ENCODE data around the gene TAS2R13.

Gene TAS2R13

DNA sequence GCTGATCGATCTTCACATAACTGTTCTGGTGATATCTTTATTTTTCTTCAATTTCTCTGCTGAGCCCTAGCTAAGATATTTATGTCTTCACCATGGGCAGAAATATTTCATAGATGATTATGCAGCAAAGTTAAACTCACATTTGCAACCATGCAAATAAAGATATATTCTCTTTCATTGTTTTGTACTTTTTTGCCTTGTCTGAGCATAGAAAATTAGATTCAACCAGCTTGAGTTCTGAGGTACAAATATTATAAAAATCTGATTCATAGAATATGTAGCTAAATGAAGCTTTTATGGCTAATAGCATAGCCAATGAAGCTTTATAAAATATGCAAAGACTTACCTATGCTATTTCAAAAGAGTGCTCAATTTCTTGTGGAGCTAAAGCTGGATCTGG, at the start of gene TAS2R13:
Gene TAS2R13 (minus strand): TSS at position 101 of the 400 bp plus-strand sequence. CDS start 264 bp downstream, outside the sequence.
- DNase-seq: no peak

- no peak for DNase-seq
Measured at GRCh38 chr12:10957741-10958140, 48.4 kb upstream of the TAS2R13 start.

DNA sequence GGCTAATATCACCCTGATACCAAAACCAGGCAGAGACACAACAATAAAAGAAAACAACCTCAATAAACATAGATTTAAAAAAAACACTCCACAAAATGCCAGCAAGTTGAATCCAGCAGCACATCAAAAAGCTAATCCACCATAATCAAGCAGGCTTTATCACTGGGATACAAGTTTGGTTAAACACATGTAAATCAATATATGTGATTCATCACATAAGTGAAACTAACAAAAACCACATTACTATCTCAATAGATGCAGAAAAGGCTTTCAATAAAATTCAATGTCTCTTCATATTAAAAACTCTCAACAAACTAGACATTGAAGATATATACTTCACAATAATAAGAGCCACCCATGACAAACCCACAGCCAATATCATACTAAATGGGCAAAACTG, 46.7 kb upstream of the TAS2R13 start:
- DNase-seq: no peak

DNA sequence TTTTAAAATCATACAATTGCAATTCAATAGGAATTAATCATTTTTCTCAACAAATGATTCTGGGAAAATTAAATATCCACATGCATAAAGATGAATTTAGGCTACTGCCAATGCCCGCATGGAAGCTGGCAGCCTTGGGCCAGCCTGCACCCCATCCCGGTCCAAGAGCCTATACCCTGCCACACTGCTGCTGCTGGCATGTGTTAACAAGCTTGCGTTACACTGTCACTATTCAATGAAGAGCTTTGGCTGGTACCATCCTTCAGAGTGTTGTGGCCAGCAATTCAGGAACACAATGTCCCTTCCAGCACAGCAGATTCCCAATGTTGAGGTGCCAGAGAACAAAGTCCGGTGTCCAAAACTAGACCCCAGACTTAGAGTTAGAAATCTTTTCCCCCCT, 43.3 kb upstream of the TAS2R13 start:
- no peak for DNase-seq

DNA sequence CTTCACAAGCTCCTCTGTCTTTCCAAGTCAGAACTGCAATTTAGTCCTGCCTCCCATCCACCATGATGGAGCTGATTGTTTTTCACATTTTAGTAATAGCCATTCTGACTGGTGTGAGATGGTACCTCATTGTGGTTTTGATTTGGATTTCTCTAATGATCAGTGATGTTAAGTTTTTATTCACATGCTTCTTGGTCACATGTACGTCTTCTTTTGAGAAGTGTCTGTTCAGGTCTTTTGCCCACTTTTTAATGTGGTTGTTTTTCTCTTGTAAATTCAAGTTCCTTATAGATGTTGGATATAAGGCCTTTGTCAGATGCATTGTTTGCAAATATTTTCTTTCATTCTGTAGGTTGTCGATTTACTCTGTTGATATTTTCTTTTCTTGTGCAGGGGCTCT, 33.8 kb upstream of the TAS2R13 start:
- DNase-seq: no peak

GRCh38 chr12:10941916-10942607, 32.7 kb upstream of the TAS2R13 start:
- peak; percentile 1 for DNase-seq

DNA sequence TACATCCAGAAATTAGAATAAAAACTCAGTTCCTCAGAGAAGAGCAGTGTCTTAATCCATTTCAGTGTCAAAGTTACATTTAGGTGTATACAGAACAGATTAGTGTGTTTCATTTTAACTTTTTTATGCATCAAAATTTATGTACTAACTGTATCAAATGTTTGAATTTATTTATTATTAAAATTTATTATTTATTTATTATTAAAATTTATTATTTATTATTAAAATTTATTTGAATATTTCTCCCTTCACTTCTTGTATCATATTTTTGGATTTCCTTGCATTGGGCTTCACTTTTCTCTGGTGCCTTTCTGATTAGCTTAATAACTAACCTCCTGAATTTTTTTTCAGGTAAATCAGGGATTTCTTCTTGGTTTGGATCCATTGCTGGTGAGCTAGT, 32.0 kb upstream of the TAS2R13 start:
- no peak for DNase-seq

DNA sequence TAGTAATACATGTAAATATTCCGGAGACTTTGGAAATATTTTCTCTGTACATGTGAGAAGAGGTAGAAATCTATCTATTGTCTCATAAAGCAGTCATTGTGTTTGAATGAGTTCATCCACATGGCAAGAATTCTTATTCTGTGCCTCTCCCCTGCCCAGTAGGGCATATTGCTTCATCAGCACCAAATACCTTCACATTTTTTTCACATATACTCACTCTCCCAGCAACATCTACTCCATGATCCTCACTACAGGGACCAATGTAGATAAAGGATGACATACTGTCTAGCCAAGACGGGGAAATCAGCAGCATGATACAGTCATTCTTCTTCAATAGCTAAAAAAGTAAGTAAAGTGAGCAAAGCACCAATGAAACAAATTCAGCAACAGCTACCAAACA, 31.0 kb upstream of the TAS2R13 start:
- DNase-seq: no peak

DNA sequence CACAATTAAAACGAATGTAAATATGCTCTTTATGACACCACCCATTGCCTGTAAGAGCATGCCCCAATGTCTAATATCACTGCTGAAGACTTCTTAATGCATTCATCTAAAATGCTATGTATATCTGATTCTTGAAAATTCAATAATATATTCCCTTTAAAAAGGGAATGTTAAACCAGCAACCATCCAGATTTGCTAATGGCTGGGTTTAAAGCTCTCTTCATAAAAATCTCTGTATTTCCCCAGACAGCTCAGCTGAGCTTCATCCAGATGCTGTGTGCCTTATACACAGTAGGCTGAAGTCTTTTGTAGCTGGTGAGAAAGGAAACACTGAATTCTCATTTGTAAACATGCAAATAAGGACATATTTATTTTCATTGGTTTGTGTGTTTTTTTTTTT, 29.8 kb upstream of the TAS2R13 start, which contains the start of gene TAS2R14:
Gene TAS2R14 (minus strand): TSS at position 101 of the 400 bp plus-strand sequence. CDS start 56 bp downstream, at position 45.
- DNase-seq: no peak

- no peak for DNase-seq
Measured at GRCh38 chr12:10936506-10936905, 27.1 kb upstream of the TAS2R13 start.

- no peak for DNase-seq
Measured at GRCh38 chr12:10928746-10929286, 19.5 kb upstream of the TAS2R13 start, which contains the start of gene PRH2. TSS of gene PRH2 (plus strand) at chr12:10929236. CDS start at chr12:10929274, 38 bp downstream.

DNA sequence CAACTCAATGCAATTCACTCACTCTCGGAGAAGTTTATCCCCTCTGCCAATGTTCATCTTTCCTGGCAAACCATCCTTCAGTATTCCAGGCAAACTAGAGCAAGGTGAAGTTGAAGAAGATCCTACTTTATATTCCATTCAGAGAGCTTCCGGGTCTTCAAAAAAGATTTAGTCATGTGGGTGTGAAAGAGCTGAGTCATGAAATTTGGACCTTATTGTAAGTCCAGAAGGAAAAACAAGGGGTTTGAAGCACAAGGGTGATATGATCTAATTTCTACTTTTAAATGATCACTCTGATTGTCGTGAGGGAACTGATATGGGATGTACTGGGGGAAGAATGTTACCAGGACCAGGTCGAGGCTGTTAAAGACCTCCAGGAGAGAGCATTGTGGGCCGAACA, 16.9 kb upstream of the TAS2R13 start:
- no peak for DNase-seq

DNA sequence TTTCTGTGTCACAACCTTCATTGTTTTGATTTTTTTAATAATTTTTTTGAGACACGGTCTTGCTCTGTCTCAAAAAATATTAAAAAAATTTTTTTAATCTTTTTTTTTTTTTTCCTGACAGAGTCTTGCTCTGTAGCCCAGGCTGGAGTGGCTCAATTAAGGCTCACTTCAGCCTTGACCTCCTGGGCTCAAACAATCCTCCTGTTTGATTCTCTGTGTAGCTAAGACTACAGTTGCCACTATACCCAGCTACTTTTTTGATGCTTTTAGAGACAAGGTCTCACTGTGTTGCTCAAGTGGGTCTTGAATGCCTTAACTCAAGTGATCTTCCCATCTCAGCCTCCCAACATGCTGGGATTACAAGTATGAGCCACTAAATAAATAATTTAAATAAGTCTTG, 10.4 kb upstream of the TAS2R13 start:
- no peak for DNase-seq

- no peak for DNase-seq
Measured at GRCh38 chr12:10910380-10910779, 1.0 kb upstream of the TAS2R13 start.

DNA sequence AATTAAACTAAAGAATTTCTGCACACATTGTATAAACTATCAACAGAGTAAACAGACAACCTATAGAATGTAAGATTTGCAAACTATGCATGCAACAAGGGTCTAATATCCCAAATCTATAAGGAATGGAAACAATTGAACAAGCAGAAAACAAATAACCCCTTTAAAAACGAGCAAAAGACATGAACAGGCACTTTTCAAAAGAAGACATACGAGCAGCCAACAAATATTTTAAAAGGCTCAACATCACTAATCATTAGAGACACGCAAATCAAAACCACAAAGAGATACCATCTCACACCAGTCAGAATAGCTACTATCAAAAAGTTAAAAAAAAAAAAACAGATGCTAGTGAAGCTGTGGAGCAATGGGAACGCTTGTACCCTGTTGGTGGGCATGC, 4.7 kb downstream of the TAS2R13 start:
- DNase-seq: no peak

DNA sequence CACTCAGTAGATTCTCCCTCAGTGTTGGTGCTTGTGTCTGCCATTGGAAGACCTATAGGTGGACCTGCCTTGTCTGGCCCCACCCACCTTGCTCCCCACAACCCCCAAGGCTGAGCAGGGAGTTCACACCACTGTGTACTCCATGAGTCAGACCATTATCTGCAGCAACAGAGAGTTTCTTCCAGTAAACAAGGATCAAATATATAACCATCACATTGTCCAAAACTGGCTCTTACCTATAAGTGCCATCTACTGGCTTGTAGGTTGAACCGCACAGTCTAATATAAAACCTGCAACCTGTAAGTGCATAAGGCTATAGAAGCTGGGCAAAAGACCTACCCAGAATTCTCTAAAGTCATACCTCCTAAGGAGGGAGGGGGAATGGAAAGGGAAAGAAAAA, 7.9 kb downstream of the TAS2R13 start:
- no peak for DNase-seq

DNA sequence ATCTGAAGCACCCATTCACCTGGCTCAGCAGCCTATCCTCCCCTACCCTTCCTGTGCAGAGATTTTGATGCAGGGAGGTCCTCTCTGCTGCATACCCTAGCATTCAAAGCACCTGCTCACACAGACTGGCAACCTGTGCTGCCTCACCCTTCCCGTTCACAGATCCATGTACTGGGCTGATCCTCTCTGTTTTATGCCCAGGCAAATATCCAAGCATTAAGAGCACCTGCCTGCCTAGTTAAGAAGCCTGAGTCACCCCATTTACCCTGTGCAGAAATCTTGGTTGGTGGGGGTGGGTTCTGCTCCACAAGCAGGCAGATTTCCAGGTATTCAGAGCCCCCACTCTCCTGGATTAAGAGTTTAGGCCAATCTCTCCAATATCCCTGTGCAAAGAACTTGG, 8.4 kb downstream of the TAS2R13 start:
- no peak for DNase-seq

DNA sequence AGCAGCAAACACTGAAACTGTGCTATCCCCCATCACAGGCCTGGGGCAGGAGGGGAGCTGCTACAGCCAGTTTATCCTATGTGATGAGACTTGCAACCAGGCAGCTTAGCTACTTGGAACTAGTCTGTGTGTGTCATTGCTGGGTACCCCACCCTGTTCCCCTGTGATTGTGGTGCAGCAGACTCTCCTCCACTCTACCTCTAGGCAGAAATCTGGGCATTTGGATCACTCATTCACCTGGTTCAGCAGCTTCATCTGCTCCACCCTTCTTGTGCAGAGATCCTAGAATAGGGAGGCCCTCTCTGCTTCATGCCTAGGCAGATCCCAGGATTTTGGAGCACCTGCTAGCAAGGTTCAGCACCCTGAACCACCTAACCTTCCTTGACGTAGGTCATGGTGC, 8.8 kb downstream of the TAS2R13 start:
- DNase-seq: no peak

DNA sequence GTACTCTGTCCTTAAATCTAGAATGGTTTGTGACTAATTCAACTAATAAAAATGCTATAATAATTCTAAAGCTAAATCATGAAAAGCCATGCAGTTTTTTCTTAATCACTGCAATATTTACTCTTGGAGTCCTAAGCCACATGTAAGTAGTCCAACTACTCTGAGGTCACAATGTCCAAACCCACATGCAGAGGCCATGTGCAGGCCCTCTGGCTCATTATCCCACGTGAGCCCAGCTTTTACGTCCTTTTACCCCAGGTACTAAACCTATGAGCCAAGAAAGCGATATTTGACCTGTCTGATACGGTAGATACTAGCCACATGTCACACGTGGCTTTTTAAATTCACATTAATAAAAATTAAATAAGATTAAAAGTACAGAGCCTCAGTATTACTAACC, 12.5 kb downstream of the TAS2R13 start:
- DNase-seq: no peak

DNA sequence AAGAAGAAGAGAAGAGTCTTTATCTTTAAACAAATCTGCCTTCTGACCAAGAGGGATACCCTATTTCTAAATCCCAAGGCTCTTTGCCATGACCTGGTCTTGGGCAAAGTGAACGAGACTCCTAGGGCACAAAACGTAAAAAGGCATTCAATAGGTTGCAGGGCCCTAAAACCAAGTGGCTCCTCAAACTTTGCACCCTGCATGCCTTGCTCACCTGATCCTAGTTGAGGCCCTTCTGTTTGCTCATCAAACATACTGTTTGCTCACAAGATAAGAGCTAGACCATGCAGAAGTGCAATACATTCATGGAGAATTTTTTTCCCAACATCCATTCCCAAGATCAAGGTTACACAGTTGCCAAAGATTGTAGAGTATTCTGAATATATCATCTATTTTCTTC, 17.4 kb downstream of the TAS2R13 start:
- DNase-seq: no peak

DNA sequence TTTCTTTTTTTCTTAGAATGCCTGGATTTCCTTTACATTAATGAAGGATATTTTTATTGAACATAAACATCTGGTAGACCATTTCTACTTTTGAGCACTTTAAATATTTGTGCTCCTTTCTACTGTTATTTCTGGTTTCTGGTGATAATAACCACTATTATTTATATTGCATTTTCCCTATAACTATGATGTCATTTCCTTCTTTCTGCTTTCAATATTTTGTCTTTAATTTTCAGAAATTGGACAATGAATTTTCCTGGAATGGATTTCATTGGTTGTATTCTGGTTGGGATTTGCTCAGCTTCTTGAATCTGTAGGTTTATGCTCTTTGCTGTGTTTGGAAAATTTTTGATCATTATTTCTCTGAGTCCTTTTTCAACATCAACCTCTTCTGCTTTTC, 20.1 kb downstream of the TAS2R13 start:
- DNase-seq: no peak

DNA sequence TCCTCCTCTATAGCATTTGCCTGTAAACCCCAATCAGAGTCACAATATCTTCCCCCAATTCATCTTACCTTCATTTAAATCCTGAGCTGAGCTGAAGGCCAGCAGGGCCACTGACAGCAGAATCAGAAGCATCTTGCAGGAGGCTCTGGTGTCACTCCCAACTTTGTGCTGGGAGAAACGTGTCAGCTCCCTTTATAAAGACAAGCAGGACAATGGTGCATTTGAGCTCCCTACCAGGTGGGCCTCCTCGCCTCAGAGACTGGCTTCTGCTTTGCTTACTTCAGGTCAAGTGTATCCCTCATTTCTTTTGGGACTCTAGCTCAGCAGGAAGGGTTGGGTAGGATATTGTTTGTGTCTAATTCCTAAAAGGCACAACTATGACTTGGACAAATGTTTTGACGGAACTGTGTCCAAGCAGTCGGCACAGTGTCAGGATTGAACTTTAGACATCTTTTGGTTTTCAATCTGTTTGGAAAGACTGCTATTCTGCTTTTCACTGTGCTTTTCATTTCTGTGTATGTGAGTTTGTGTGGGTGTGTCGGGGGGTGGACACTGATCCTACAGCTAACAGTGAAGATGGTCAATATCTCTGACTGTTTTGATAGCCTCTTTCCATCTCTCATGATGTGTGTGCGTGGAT, 25.2 kb downstream of the TAS2R13 start, which contains the start of gene PRH1:
Gene PRH1 (minus strand): TSS at position 170 of the 640 bp plus-strand sequence. CDS start 38 bp downstream, at position 132.
- no peak for DNase-seq

DNA sequence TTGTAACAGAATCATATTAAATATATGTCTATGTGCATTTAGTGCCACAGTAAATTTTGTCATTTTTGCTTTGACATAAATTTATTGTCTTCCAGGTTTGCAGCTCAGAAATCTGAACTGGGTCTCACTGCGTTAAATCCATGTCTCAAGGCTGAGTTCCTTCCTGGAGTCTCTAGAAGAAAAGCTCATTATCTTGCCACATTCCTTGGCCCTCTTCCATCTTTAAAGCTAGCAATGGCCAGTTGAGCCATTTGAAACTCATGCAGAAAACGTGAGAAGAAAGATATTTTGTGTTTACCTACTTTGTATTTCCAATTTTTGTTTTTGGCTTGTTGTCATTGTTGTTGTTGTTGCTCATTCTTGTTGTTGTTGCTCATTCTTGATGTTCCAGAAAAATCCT, 36.0 kb downstream of the TAS2R13 start:
- DNase-seq: no peak

DNA sequence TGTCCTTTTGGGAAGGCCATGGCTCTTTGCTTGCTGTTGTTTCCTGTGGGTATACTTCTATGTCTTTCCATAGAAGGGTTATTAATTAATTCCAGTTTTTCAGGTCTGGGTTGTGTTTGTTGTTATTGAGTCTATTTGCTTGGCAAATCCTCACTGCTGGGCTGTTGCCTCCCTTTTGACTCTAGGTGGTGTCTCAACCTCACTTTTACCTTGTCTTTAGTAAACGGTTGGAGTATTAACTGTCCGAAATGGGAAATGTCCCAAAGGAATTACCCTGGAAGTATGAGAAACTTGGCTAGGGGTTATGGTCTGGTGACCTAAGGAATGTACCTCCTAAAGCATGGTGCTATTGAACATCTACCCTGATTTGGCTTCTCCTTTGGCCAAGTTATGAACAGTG, 42.0 kb downstream of the TAS2R13 start:
- DNase-seq: no peak

Measured in NCI-H510A (cell line).